ENCODE measurements around the gene CCN6.
"Not testable (repeated sequence)": the region's sequence is repeated elsewhere in the genome, so short reads cannot be mapped to it uniquely, and the experiment has no call there.

CCN6 gene

GRCh38 chr6:112044856-112045255 is 9.0 kb upstream of the CCN6 start:
- H3K4me3 ChIP-seq (ENCODE audit: low read length), result no peak overlapping the region
- DNase-seq (ENCODE audit: low read depth, low spot score), result no peak

- not testable (repeated sequence) for DNase-seq (ENCODE audit: low read depth, low spot score); H3K4me3 ChIP-seq (ENCODE audit: low read length)
Observed at GRCh38 chr6:112047523-112047922, 6.4 kb upstream of the CCN6 start.

- no peak overlapping the region for H3K4me3 ChIP-seq (ENCODE audit: low read length)
- DNase-seq (ENCODE audit: low read depth, low spot score), result no peak
Observed at GRCh38 chr6:112049026-112049799, 4.7 kb upstream of the CCN6 start.

- no peak for DNase-seq (ENCODE audit: low read depth, low spot score)
- H3K4me3 ChIP-seq (ENCODE audit: low read length), result no peak overlapping the region
Observed at GRCh38 chr6:112049996-112050395, 3.9 kb upstream of the CCN6 start.

GRCh38 chr6:112050429-112050828 is 3.5 kb upstream of the CCN6 start:
- no peak for DNase-seq (ENCODE audit: low read depth, low spot score)
- no peak overlapping the region for H3K4me3 ChIP-seq (ENCODE audit: low read length)

- DNase-seq (ENCODE audit: low read depth, low spot score); H3K4me3 ChIP-seq (ENCODE audit: low read length): not testable (repeated sequence)
Observed at GRCh38 chr6:112051251-112051740, 2.6 kb upstream of the CCN6 start.

- H3K4me3 ChIP-seq (ENCODE audit: low read length), result no peak overlapping the region
- DNase-seq (ENCODE audit: low read depth, low spot score), result no peak
Observed at GRCh38 chr6:112054555-112055190, 769 bp downstream of the CCN6 start.

- H3K4me3 ChIP-seq (ENCODE audit: low read length), result no peak overlapping the region
- no peak for DNase-seq (ENCODE audit: low read depth, low spot score)
Observed at GRCh38 chr6:112058243-112059032, 4.5 kb downstream of the CCN6 start.

GRCh38 chr6:112061605-112062004 is 7.7 kb downstream of the CCN6 start:
- DNase-seq (ENCODE audit: low read depth, low spot score), result no peak
- H3K4me3 ChIP-seq (ENCODE audit: low read length), result no peak overlapping the region

GRCh38 chr6:112062966-112063365 is 9.1 kb downstream of the CCN6 start:
- DNase-seq (ENCODE audit: low read depth, low spot score), result no peak
- H3K4me3 ChIP-seq (ENCODE audit: low read length), result no peak overlapping the region

- H3K4me3 ChIP-seq (ENCODE audit: low read length), result no peak overlapping the region
- DNase-seq (ENCODE audit: low read depth, low spot score), result no peak
Observed at GRCh38 chr6:112065426-112065986, 11.6 kb downstream of the CCN6 start.

GRCh38 chr6:112066606-112067005 is 12.7 kb downstream of the CCN6 start:
- DNase-seq (ENCODE audit: low read depth, low spot score), result no peak
- no peak overlapping the region for H3K4me3 ChIP-seq (ENCODE audit: low read length)

GRCh38 chr6:112081569-112081968 is 27.7 kb downstream of the CCN6 start:
- H3K4me3 ChIP-seq (ENCODE audit: low read length), result no peak overlapping the region

GRCh38 chr6:112085286-112086065 is 31.6 kb downstream of the CCN6 start:
- H3K4me3 ChIP-seq (ENCODE audit: low read length), result no peak overlapping the region
- no peak for DNase-seq (ENCODE audit: low read depth, low spot score)

More at GRCh38 chr6:112081569-112081968, 27.7 kb downstream of the CCN6 start:
- DNase-seq (ENCODE audit: low read depth, low spot score), result no peak

- DNase-seq (ENCODE audit: low read depth, low spot score), result peak; percentile 16
- H3K4me3 ChIP-seq (ENCODE audit: low read length), result peak overlapping the region; percentile 87
Observed at GRCh38 chr6:112086744-112087135, 32.8 kb downstream of the CCN6 start.

- peak within 1 kb of the TSS; percentile 87 for H3K4me3 ChIP-seq (ENCODE audit: low read length)
- DNase-seq (ENCODE audit: low read depth, low spot score), result peak; percentile 95
Observed at GRCh38 chr6:112087136-112087911, 33.4 kb downstream of the CCN6 start, which contains the start of the genes FAM229B and TUBE1. Gene FAM229B, plus strand, starts transcription at chr6:112087591. Its CDS starts 11,693 bp downstream, at chr6:112099284. Gene TUBE1, minus strand, starts transcription at chr6:112087482. Its CDS starts 48 bp downstream, at chr6:112087434.

GRCh38 chr6:112087916-112088315 is 34.0 kb downstream of the CCN6 start:
- peak; percentile 1 for DNase-seq (ENCODE audit: low read depth, low spot score)
- peak overlapping the region; percentile 87 for H3K4me3 ChIP-seq (ENCODE audit: low read length)

GRCh38 chr6:112096901-112097300 is 43.0 kb downstream of the CCN6 start:
- no peak for DNase-seq (ENCODE audit: low read depth, low spot score)
- H3K4me3 ChIP-seq (ENCODE audit: low read length), result no peak overlapping the region

All from Jurkat, Clone E6-1 (cell line).